Epithelial cell of proximal tubule (primary cell): Measurements from ENCODE around the gene MOG. TPM values are rescaled to one million over a fixed set of nuclear protein-coding genes. Genes with fewer than 3 reads are reported as not detected.
A peak's percentile ranks its signal among the peaks of the same experiment; 100 is the strongest.

Source experiments
- DNase-seq: peaks from one replicate; pipeline ENCODE4 v3.0.0-alpha.2; 2011; ENCODE audit warnings: low read depth
- H3K4me3 ChIP-seq: 2 replicates; pipeline ENCODE4 v1.5.1; 2011; ENCODE audit warnings: low read depth, mild to moderate bottlenecking, low read length
- CTCF ChIP-seq: conservative IDR thresholded peaks from 2 replicates; pipeline ENCODE4 v1.5.1; 2012; ENCODE audit warnings: low read depth, mild to moderate bottlenecking, low read length
- total RNA-seq: library from RNA; depleted of rRNA; stranded (reverse); fragments of >200 nt; gene quantifications from 2 replicates; pipeline ENCODE4 v1.2.3, GENCODE V29; 2015

MOG gene
- total RNA-seq, 1 donor from 2014 or later, result not detected

DNA sequence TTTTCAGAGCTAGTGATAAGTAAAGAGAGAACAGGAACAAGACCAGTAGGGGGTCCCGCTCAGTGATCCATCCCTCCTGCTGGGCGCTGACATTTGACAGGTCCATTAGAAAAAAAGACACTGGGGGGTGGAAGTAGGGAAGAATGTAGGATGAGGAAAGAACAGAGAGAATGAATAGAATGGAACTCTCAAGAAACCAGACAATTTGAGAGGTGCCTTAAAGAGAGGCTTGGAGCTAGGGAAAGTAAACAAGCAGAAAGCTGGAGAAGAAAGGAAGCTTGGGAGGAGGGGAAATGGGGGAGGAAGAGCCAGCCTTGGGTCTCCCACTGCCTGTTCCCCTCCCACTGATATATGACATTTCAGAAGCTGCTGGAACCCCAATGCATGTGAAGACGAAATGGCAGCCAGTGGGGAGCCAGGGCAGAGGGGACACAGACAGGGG is 32.4 kb upstream of the MOG start:
- no peak overlapping the region for H3K4me3 ChIP-seq
- no peak for TF ChIP-seq CTCF
- no peak for DNase-seq

DNA sequence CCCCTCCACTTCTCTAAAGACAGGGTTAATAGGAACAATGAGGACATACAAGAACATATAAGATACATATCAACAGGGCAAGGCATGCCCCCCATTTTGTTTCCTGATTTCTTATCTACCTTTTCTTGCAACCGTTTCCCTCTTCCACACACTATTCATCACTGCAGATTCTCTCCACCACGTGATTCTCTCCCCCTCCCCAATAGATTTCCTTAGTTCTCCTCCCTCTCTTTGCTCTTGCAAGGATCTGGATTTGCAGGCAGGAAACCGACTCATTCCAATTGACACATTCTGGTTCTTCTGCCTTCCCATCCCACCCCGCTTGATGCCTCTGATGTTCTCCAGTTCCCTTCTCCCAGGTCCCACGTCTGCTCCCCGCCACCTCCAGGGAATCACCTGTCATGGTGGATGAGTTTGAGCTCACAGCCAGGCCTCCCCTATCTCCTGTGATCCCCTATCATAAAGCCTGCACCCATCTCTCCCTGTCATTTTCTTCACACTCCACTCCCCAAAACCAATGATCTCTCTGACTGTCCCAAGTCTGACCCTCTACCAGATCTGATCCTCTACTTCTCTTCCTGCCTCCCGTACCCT is 31.5 kb upstream of the MOG start:
- DNase-seq, result no peak
- no peak overlapping the region for H3K4me3 ChIP-seq
- no peak for TF ChIP-seq CTCF

DNA sequence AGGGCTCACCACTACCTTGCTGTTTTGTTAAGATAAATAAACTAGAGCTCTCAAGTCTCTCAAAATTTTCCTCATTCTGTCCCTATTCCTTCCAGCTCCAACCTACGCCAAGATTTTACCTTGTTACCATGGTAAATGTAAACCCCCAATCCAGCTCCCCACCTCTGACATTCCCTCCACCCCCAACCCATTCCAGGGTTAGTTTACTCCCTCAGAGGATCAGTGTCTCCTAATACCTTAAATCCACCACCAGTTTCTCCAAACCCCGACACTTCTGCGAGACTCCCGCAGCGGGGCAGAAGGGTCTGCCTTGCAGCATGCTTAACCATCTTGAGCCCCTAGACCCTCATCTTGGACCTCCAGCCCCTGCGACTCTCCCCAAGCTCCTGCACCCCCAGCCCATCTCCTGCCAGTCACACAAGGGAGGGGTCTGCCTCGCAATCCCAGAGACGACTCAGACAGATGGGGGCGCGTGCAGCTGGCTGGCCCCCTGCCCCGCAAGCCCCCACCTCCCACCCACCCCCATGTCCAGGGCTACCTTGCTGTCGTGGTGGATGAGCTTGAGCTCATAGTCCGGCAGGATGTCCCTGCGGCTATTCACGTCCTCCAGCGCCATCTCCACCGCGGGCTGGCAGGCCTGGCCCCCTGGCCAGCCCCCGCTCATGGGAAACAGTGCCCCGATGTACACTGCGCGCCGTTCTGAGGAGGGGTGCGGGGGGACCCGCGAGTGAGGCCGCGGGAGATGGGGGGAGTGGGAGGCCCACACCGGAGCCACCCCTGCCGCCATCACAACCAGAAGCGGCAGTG is 29.7 kb upstream of the MOG start:
- no peak for DNase-seq
- H3K4me3 ChIP-seq, result peak overlapping the region; percentile 70
- no peak for TF ChIP-seq CTCF

GRCh38 chr6:29627755-29628418 is 29.0 kb upstream of the MOG start:
- no peak for DNase-seq
- TF ChIP-seq CTCF, result no peak

GRCh38 chr6:29628419-29629281 is 28.2 kb upstream of the MOG start:
- peak; percentile 54 for TF ChIP-seq CTCF
- no peak for DNase-seq
- H3K4me3 ChIP-seq, result peak overlapping the region; percentile 70

More at GRCh38 chr6:29627755-29628418, 29.0 kb upstream of the MOG start:
- peak overlapping the region; percentile 70 for H3K4me3 ChIP-seq

GRCh38 chr6:29629571-29629970 is 27.3 kb upstream of the MOG start:
- no peak for TF ChIP-seq CTCF
- no peak for DNase-seq
- H3K4me3 ChIP-seq, result no peak overlapping the region
